GM19025 (cell line): Measurements from ENCODE around the gene RNU1-3.
"Not testable (repeated sequence)": the region's sequence is repeated elsewhere in the genome, so short reads cannot be mapped to it uniquely, and the experiment has no call there.

ENCODE experiments used
- ATAC-seq: cut with Tn5 transposase; IDR thresholded peaks from one replicate; pipeline ENCODE4 v1.9.1; 2021; ENCODE audit warnings: mild to moderate bottlenecking, low read depth, moderate library complexity; ENCODE audit not compliant: unreplicated experiment

Gene RNU1-3

GRCh38 chr1:16623337-16623736 lies 43.4 kb downstream of the RNU1-3 start:
- not testable (repeated sequence) for ATAC-seq

GRCh38 chr1:16621681-16622315 lies 45.0 kb downstream of the RNU1-3 start:
- ATAC-seq = not testable (repeated sequence)

GRCh38 chr1:16621300-16621658 lies 45.5 kb downstream of the RNU1-3 start:
- no peak for ATAC-seq

- ATAC-seq = not testable (repeated sequence)
Observed at GRCh38 chr1:16619803-16620501, 46.8 kb downstream of the RNU1-3 start.

GRCh38 chr1:16618719-16619118 lies 48.0 kb downstream of the RNU1-3 start:
- no peak for ATAC-seq

GRCh38 chr1:16617778-16618580 lies 48.8 kb downstream of the RNU1-3 start:
- no peak for ATAC-seq

- ATAC-seq = no peak
Observed at GRCh38 chr1:16617114-16617631, 49.6 kb downstream of the RNU1-3 start.
